Caco-2 (cell line): ENCODE measurements around the gene GPR143. TPM values are rescaled to one million over a fixed set of nuclear protein-coding genes. Genes with fewer than 3 reads are reported as not detected.

Experiments used
- BruUV-seq: library from RNA; stranded (reverse); fragments of 400-500 nt; replicated peaks from 2 replicates; lab custom pipeline; 2021; lab: Mats Ljungman, UMichigan
- CTCF ChIA-PET: fragments of 300-600 bp; sonication (Branson Sonifier 250); formaldehyde crosslinking; loops from one replicate; lab custom pipeline; 2022; ENCODE audit warnings: antibody characterized with exemption; lab: Charles Lee
- POLR2A ChIA-PET: fragments of 300-600 bp; sonication (Branson Sonifier 250); formaldehyde crosslinking; loops from one replicate; lab custom pipeline; 2022; ENCODE audit warnings: antibody characterized with exemption; lab: Charles Lee
- DNase-seq, 2 experiments: peaks; one replicate each; pipeline versions ENCODE4 v3.0.0 to v3.0.0-alpha.2; 2020 to 2022
- H3K27me3 ChIP-seq: replicated peaks from 2 replicates; pipeline ENCODE4 v1.6.0; 2011; ENCODE audit warnings: low read length; ENCODE audit not compliant: control insufficient read depth, insufficient read depth
- H3K36me3 ChIP-seq: 2 replicates; pipeline ENCODE4 v1.5.1; 2011; ENCODE audit warnings: low read length; ENCODE audit not compliant: control insufficient read depth, insufficient read depth
- H3K4me1 ChIP-seq: fragments of 250-450 bp; sonication (Bioruptor Pico); 2 replicates; pipeline ENCODE4 v1.5.1; 2020; ENCODE audit warnings: mild to moderate bottlenecking
- H3K4me3 ChIP-seq: 2 replicates; pipeline ENCODE4 v1.5.1; 2011; ENCODE audit warnings: low read depth, mild to moderate bottlenecking, control low read depth, low read length
- H3K9me3 ChIP-seq: fragments of 250-450 bp; sonication (Bioruptor Pico); 2 replicates; pipeline ENCODE4 v1.5.1; 2020; ENCODE audit warnings: mild to moderate bottlenecking, moderate library complexity
- H3K27ac Mint-ChIP-seq: one replicate; pipeline ENCODE4 v1.8.0; 2022; ENCODE audit warnings: mixed read lengths; ENCODE audit not compliant: unreplicated experiment
- H3K27me3 Mint-ChIP-seq: one replicate; pipeline ENCODE4 v1.8.0; 2022; ENCODE audit warnings: mixed read lengths; ENCODE audit not compliant: insufficient read depth, unreplicated experiment
- H3K36me3 Mint-ChIP-seq: one replicate; pipeline ENCODE4 v1.8.0; 2022; ENCODE audit warnings: mild to moderate bottlenecking, mixed read lengths; ENCODE audit not compliant: insufficient read depth, unreplicated experiment
- H3K4me1 Mint-ChIP-seq: one replicate; pipeline ENCODE4 v1.8.0; 2022; ENCODE audit warnings: low read depth, mixed read lengths; ENCODE audit not compliant: unreplicated experiment
- H3K4me3 Mint-ChIP-seq: one replicate; pipeline ENCODE4 v1.8.0; 2022; ENCODE audit warnings: mild to moderate bottlenecking, moderate library complexity, mixed read lengths; ENCODE audit not compliant: unreplicated experiment
- H3K9me3 Mint-ChIP-seq: one replicate; pipeline ENCODE4 v1.8.0; 2022; ENCODE audit warnings: mixed read lengths; ENCODE audit not compliant: unreplicated experiment
- CTCF ChIP-seq, 2 experiments: fragments of 200-600 bp in 1 of 2; IDR thresholded peaks; 1 replicate in 1 of 2; 2 replicates in 1 of 2; pipeline versions ENCODE4 v1.5.1 to v1.8.0; 2011 to 2022; ENCODE audit warnings: antibody characterized with exemption in 1 of 2, control low read depth in 1 of 2, inconsistent platforms in 1 of 2, low read depth in 1 of 2, low read length in 1 of 2, mild to moderate bottlenecking in 1 of 2, moderate library complexity in 1 of 2; ENCODE audit not compliant: insufficient read depth in 1 of 2, severe bottlenecking in 1 of 2, unreplicated experiment in 1 of 2
- intact Hi-C: fragments of 100-400 bp; cut with micrococcal nuclease; formaldehyde crosslinking; loops from one replicate; pipeline ENCODE4 v1.10.0; 2022; ENCODE audit not compliant: unreplicated experiment
- total RNA-seq: library from RNA; stranded (reverse); gene quantifications from 2 replicates; pipeline ENCODE4 v1.2.3, GENCODE V29; 2022

Gene GPR143
- total RNA-seq, 1 experiment from 2014 or later = 8.0 TPM

- TF ChIP-seq CTCF (IDR thresholded peaks at IDR 0.05; ENCODE audit: insufficient read depth in 1 of 2, low read depth in 1 of 2, low read length in 1 of 2, severe bottlenecking in 1 of 2, unreplicated experiment in 1 of 2) = no peak
- no peaks in the 10 kb centered on the region for H3K36me3 ChIP-seq
- Mint-ChIP-seq H3K9me3 (no peaks in the 10 kb centered on the region), H3K36me3 (no peaks in the 10 kb centered on the region), H3K27ac (no peak overlapping the region), H3K4me1 (no peaks in the 10 kb centered on the region), H3K27me3 (no peaks in the 10 kb centered on the region), H3K4me3 (no peak overlapping the region)
- H3K27me3 ChIP-seq = no peaks in the 10 kb centered on the region
- no peak for DNase-seq
- H3K9me3 ChIP-seq = no peaks in the 10 kb centered on the region
- CTCF ChIA-PET = no interaction called here
- BruUV-seq = no TSS peak
- H3K4me3 ChIP-seq = no peak overlapping the region
- intact Hi-C loops = no loop called here
- POLR2A ChIA-PET = no interaction called here
- no peaks in the 10 kb centered on the region for H3K4me1 ChIP-seq
Measured at GRCh38 chrX:9738151-9738550, 27.5 kb downstream of the GPR143 start.

GRCh38 chrX:9737363-9737762 is 28.3 kb downstream of the GPR143 start:
- no peaks in the 10 kb centered on the region for H3K9me3 ChIP-seq
- Mint-ChIP-seq H3K27me3 (no peaks in the 10 kb centered on the region), H3K36me3 (no peaks in the 10 kb centered on the region), H3K27ac (no peak overlapping the region), H3K4me1 (no peaks in the 10 kb centered on the region), H3K9me3 (no peaks in the 10 kb centered on the region), H3K4me3 (no peak overlapping the region)
- no peaks in the 10 kb centered on the region for H3K36me3 ChIP-seq
- no TSS peak for BruUV-seq
- no peak overlapping the region for H3K4me3 ChIP-seq
- ChIA-PET CTCF (no interaction called here), POLR2A (no interaction called here)
- no peak for DNase-seq
- no peaks in the 10 kb centered on the region for H3K4me1 ChIP-seq
- intact Hi-C loops = no loop called here
- TF ChIP-seq CTCF (IDR thresholded peaks at IDR 0.05; ENCODE audit: insufficient read depth in 1 of 2, low read depth in 1 of 2, low read length in 1 of 2, severe bottlenecking in 1 of 2, unreplicated experiment in 1 of 2) = no peak
- no peaks in the 10 kb centered on the region for H3K27me3 ChIP-seq

GRCh38 chrX:9730752-9731151 is 34.9 kb downstream of the GPR143 start:
- Mint-ChIP-seq H3K9me3 (no peaks in the 10 kb centered on the region), H3K4me3 (no peak overlapping the region), H3K4me1 (no peaks in the 10 kb centered on the region), H3K27ac (no peak overlapping the region), H3K27me3 (no peaks in the 10 kb centered on the region), H3K36me3 (peaks cover 7% of the 10 kb centered on the region)
- H3K4me3 ChIP-seq = no peak overlapping the region
- no peaks in the 10 kb centered on the region for H3K4me1 ChIP-seq
- H3K36me3 ChIP-seq = no peaks in the 10 kb centered on the region
- H3K9me3 ChIP-seq = no peaks in the 10 kb centered on the region
- ChIA-PET CTCF (no interaction called here), POLR2A (no interaction called here)
- H3K27me3 ChIP-seq = no peaks in the 10 kb centered on the region
- no peak for DNase-seq
- TF ChIP-seq CTCF (IDR thresholded peaks at IDR 0.05; ENCODE audit: insufficient read depth in 1 of 2, low read depth in 1 of 2, low read length in 1 of 2, severe bottlenecking in 1 of 2, unreplicated experiment in 1 of 2) = no peak
- intact Hi-C loops = no loop called here
- no TSS peak for BruUV-seq
